Inferior parietal cortex (tissue), 1 donor: Measurements from ENCODE around the gene EYA3.

Experiments used
- DNase-seq: peaks from one replicate; pipeline ENCODE4 v3.0.0-alpha.2; 2016; ENCODE audit errors: extremely low spot score

Gene EYA3

DNA sequence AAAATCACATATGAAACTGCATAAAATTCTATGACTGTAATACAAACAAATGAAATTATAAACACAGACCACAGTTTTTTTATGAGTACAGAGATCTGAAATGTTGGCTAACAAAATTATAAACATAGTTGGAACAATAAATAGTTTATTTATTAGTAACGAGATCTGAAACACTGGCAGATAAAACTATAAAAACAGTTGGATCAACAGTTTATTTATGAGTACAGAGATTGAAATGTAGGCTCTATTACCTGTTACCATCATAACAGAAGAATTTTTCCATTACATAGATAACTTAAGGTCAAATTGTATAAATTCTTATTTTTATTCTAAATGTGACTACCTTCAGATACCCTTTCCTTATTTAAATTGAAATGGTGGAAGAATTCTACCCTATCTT is 14.5 kb downstream of the EYA3 start:
- no peak for DNase-seq

DNA sequence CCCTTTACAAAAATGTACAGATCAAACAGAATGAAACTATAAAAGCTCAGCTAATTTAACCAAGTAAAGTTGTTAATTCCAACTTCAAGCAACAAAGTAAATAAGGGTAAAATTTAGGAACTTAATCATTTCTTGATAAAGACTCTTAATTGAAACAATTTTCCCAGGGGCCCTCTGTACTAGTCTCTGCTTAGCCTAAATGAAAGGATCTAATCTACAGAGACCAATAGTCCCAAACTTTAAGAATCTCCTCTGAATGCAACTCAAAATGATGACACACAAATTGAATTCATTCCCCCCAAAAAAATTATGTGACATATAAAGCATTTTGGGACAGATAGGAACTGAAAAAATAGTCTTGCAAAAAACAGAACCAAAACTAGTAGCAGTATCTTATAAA is 16.6 kb downstream of the EYA3 start:
- no peak for DNase-seq

DNA sequence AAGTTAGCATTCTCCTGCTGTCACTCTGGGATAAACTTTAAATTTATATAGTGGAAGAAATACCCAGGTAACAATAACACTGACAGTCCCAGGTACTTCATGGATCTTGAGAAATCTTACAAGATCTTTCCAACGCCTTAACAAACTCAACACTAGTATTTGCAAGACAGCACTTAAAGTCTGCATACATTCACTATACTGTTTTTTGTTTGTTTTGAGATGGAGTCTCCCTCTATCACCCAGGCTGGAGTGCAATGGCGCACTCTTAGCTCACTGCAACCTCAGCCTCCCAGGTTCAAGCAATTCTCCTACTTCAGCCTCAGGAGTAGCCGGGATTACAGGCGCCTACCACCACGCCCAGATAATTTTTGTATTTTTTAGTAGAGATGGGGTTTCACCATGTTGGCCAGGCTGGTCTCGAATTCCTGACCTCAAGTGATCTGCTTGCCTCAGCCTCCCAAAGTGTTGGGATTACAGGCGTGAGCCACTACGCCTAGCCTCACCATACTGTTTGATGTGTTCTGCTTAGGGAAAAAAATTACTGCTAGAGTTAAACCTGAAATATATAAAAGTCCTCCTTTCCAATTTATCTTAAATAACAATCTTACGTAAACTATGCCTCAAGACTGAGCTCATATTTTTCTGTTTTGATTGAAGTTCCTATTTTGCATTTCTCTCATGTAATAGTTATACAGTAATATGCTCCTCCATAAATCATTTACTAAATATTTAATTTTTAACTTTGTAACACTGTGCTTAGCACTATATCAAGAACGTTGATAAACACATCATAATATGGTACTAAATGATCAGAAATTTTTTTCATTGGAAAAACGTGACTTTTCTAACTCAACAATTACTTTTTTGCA is 17.5 kb downstream of the EYA3 start:
- DNase-seq: no peak

DNA sequence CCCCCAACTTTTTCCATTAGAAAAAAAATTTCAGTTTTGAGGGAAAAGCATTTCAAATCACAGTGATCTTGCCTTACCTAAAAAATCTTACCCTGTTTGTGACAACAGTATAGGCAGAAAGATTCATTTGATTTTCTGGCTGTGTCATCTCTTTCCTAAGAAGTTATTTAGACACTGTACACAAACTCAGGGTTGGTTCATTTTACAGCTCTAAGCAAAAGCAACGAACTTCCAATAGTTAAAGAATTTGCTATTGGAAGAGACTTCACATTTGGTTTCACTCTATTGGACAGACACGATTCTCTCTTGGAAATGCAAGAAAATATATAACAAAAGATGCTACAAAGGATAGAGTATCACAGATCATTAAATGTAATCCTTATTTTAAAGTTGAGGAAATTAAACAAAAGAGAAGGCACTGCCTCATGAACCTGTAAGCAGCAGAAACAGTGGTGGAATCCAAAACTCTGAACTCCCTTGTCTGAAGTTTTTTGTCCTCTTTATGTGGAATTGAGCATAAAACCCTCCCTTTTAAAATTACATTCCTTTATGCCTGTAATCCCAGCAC is 20.8 kb downstream of the EYA3 start:
- DNase-seq: no peak

DNA sequence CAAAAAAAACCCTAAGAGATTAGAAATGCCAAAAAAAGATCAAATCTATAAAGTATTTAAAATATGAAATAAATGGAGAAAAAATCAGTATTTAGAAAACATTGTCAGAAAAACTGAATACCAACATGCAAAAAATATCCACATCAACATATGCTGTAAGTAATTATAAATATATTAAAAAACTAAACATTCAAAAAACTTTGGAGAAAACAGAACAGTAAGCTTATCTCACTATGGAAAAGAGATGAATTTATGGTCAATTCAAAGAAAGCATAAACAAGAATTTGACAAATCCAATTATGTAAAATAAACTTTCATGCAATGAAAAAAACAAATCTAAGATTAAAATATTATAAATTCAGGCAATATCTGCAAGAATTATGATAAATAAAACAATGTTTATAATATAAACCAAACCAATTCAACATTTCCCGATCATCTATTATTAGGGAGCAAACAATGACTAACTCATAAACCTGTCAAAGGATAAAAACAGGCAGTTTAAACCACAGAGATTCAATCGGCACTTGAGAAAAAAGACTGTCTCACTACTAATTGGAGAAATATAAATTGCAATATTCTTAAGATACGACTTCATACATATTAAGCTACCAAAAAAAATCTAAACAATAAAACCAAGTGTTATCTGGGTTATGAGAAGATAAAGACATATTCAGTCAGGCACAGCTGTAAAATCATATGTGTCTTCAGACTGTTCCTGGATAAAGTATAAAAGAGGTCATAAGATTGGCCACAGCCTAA is 21.8 kb downstream of the EYA3 start:
- DNase-seq: no peak

DNA sequence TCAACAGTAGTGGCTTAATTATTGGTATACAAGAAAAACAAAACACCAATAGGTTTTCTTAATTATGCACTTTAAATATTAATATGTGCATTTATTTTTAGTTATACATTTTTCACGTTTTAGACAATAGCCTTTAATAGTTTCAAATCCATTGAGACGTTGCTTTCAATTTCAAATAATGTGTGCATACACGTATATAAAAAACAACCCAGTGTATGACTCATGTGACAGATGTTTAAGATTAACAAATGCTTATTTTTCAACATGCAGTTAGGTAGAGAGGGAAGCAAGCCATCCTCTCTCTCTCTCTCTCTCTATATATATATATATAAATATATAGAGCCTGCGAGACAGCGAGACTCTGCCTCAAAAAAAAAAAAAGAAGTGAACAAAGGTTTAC is 24.3 kb downstream of the EYA3 start:
- no peak for DNase-seq

DNA sequence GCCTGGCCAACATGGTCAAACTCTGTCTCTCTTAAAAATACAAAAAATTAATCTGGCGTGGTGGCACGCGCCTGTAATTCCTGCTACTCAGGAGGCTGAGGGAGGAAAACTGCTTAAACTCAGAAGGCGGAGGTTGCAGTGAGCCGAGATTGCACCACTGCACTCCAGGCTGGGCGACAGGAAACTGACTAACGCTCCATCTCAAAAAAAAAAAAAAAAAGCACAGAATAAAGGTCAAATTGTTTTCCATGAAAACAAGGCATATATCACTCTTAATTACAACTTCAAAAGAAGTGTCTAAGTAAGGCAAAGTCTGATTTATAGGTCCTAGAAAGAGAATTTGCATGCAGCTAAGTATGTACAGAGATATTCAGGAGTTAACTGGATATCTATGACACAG is 25.6 kb downstream of the EYA3 start:
- no peak for DNase-seq

DNA sequence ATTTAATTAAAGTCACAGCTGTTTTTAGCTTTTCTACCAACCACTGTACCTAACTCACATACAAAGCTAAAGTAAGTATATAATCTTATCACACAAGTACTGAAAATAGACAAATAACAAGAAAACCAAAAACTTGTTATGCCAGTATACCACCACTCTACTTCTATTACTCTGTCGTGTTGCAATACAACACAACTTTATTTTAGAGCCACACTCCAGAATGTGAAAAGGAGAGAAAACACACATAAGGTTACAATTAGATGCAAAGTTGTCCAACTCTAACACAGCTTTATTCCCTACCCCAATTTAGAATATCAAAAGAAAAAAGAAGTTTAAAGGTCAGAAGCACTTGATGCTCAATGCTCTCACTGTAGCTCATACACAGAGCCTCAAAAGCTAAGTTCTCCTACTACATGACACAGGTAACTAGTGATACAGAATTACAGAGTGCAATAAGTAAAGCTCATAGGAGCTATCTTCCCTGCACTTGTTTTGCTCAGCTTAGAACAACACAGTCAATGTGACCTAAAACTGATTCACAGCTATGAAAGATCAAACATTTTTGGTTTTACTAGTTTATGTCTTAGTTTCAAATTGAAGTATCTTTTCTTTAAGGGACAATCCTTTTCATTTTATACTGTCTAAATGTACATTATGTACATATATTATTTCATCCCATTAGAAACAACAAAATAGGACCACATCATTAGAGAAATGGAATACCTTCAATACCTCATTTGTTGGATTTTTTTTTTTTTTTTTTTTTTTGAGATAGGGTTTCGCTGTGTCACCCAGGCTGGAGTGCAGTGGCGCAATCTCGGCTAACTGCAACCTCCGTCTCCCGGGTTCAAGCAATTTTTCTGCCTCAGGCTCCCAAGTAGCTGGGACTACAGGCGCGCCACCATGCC is 29.2 kb downstream of the EYA3 start:
- DNase-seq: no peak

DNA sequence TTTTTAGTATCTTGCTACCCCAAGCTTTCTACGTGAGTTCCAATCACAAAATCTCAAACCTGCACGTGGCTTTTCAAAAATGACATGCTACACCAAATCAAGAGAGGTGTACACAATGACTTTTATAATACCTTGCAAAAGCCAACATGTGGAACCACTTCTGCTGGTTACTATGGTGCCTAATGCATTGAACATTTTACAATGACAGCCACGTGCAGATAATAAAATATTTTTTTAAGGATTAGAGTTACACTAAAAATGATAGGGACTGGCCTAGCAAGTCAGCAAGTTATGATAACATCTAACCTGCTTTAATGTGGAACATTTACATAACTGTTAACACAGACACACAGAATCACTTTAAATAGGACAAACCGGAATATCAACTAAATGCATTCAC is 30.2 kb downstream of the EYA3 start:
- DNase-seq: no peak

DNA sequence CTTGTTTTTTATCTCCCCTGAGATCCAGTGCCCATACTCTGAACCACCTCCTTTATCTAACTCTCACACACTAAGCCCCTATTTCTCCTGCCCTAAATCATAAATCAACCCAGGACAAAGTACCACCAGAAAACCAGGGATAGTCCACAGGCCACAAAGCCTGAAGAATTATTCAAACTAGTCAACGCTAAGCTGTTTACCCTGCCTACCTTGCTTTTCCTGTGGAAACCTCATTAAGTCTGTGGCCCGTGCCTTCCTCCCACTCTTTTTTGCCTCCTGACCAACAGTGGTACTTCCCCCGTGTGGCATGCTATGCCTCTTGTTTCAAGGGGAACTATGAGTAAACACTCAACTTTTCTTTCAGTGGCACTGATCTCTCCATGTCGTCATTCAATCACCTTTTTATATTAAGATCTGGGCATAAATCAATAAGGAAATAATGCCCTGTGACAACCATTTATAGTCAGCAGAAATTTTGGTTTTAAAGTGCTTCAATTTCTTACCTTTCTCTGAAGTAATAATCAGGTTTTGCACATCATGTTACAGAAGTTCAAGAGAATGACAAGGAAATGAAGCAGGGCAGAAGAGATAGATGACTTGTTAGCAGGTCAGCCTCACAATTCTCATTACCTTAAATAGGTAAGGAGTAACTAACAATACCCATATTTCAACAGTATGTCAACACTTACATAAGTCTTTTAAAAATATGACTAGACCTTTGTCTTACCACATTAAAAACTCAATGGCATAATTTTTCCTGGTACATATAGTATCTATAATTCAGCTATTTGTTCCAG is 32.1 kb downstream of the EYA3 start:
- no peak for DNase-seq

DNA sequence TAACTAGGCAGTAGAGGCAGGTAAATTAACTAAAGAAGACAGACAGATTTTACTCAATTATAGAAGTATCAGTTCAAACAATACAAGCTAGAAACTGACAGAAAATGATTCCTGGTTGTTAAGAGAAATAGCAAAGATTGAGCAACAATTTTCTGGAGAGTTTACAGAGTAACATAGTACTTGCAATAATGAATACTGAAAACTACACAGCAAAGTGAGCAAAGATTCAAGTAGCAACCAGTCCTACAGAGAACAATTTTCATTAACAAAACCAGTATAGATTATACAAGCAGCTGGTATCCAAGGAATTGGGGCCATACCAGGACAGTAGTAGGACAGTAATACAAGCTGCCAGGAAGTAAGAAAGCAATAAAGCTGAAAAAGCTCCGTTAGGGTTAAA is 37.6 kb downstream of the EYA3 start:
- DNase-seq: no peak

DNA sequence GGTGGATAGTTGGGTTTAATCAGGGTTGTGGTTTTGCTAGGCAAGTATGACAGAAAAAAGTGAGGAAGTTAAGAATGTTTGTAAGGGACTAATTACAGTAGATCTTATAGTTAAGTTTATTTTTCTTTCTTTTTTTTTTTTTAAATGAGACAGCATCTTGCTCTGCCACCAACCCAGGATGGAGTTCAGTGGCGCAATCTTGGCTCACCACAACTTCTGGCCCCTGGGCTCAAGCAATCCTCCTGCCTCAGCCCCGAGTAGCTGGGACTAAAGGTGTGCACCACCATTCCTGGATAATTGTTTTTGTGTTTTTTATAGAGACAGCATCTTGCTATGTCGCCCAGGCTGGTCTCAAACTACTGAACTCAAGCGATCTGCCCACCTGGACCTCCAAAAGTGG is 41.7 kb downstream of the EYA3 start:
- DNase-seq: no peak

DNA sequence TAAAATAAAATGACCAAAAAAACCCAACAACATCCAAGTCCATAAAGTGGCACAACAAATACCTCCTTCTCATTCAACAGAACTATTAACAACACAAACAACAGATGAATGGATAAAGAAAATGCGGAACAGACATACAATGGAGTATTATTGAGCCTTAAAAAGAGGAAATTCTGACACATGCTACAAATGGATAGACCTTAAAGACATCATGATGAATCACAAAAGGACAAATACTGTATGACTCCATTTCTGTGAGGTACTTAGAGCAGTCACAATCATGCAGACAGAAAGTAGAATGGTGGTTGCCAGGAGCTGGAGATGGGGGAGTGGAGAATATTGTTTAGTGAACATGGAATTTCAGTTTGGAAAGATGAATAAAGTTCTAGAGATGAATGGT is 42.6 kb downstream of the EYA3 start:
- DNase-seq: no peak

DNA sequence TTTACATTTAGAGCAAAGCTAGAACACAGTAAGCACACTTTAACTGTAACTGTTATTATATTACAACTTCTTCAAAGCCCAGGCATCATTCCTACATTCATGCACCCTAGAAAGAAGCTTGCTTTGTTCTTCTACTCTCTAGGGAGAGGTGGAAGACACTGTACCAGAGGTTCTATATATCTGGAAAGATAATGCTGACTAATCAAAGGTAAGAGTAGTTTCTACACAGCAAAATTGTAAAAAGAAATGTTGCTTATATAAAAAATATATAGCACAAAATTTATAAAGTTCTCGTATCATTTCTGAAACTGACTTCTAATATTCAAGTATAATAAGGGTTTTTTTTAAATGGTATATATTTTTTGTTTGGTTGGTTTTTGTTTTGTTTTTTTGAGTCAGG is 44.0 kb downstream of the EYA3 start:
- DNase-seq: no peak

DNA sequence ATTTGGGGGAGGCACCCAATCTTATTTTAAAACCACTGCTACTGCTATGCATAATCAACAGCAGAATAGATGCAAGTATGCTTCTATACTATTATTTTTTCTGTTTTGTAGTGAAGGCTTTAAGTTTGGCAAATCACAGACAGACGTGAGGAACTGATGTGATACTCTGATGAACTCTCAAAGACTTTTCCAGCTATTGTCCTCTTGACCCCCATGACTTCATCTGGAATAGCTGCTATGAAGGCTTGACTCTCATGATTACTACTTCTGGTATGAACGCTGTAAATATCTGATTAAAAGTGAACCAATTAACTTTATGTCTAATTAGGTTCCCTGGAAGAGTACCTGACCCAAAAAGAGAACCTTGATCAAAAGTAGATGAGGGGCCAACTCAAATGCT is 49.1 kb downstream of the EYA3 start:
- DNase-seq: no peak

DNA sequence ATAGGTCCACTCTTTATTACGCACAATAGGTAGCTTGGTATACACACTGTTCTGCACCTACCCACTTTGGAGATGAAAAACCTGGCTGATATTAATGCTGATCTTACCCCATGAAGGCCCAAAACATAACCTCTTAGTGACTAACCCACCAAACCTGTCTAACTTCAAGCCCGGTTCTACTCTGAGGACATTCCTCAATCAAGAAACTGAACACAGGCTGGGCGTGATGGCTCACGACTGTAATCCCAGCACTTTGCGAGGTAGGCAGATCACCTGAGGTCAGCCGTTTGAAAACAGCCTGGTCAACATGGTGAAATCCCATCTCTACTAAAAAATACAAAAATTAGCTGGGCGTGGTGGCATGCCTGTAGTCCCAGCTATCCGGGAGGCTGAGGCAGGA is 50.5 kb downstream of the EYA3 start:
- DNase-seq: no peak

DNA sequence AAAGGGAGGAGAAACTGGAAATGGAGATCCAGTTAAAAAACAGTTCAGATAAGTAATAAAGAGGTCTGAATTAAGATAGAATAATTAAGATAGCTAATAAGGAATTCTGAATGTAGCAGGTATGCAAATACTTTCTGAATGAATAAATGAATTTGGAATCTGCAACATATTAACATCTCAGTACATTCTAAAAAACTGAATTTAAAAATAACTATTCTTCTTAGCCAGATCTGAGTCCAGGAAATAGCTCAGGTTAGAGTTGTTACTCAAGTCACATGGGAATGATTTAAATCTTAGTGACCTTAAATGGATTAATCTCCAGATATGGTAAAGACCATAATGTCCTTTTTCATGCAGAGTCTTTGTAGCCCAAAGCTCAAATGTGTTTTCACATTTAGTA is 51.2 kb downstream of the EYA3 start:
- no peak for DNase-seq

DNA sequence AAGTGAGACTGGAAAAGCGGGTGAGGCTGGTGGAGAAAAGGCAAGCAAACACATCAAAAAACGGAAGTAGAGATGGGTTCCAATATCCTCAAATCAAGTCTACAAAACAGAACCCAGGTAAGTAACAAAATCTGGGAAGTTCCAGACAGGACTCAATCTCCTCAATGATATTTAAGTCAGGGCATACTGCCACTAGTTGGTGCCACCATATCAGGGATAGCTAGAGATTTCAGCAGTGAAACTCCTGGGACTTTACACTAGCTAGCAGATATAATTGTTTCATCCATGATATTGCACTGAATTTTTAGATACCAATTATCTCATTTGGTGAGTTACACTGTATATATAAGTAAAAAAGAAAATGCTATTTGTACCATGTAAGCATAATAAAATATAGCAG is 52.0 kb downstream of the EYA3 start:
- DNase-seq: no peak

DNA sequence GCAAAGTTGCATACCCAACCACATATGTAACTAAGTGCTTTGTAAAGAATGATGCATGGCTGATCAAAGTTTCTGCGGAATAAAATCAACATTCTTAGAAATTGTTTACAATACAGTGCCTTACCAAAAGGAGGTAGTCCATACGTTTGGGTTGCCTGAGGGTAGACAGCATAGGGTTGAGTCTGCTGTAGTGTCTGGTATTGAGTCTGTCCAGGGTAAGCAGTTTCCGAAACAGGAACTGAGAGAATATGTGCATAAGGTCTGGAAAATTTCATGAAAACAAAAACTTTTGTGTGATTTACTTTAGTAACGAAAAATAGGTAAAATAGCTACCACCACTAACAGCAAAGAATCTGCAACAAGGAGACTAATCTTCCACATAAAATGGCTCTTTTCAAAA is 53.0 kb downstream of the EYA3 start:
- no peak for DNase-seq

DNA sequence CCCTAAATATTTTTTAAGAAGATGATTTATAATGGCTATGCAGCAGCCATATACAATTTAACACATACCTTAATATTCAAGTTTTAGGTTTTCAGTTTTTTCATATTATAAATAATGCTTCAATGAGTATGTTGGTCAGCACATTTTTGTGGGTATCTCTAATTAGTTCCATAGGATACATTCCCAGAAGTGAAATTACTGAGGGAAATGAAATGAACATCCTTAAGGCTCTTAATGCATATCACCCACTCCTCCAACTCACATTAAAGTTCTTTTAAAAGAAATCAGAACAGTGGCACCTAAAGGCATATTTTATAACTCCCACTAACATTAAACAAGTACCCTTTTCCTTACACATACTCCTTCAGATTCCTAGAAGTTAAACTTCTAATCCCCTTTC is 56.1 kb downstream of the EYA3 start:
- no peak for DNase-seq

DNA sequence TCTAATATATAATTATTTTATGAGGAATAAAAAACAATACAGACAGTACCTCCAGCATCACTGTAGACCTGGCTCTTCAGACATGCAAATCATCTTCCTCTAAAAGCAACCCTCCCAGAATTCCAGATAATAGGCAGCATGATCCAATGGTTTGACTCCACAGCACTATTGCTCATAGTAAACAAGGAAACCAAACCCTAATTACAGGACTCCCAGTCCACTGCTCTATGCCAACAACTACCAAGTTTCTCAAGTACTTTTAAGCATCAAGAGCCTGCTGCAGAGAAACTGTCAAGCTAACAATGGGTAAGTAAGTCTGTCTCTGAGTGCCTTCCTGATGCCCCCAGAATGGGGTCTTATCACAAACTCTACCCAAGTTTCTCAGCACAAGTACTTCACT is 57.2 kb downstream of the EYA3 start:
- no peak for DNase-seq
